GM10266 (cell line): Measurements from ENCODE around the gene PLA2G2E.

Experiments
- DNase-seq: peaks from one replicate; pipeline ENCODE4 v3.0.0; 2012; ENCODE audit errors: extremely low spot score
- TF ChIP-seq, protein P1 (sequence below): IDR thresholded peaks from 2 replicates; pipeline ENCODE4 v1.5.1; 2012; ENCODE audit warnings: mild to moderate bottlenecking, low read depth; ENCODE audit not compliant: control insufficient read depth, insufficient read depth; ENCODE audit errors: missing control alignments

Gene PLA2G2E

DNA sequence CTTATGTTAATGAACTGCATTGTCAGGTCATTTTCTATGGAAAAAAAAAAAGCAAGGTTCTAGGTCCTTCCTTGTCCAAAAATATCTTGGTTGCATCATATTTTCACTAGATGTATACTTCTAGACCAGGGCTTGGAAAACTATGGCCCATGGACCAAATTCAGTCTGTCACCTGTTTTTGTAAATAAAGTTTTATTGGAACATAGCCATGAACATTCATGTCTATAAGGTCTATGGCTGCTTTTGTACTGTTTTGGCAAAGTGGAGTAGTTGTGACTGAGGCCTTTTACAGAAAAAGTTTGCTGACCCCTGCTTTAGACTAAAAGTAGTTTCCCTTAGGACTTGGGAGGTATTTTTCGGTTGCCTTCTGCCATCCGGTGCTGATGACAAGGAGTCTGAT lies 19.2 kb upstream of the PLA2G2E start:
- no peak for DNase-seq

DNA sequence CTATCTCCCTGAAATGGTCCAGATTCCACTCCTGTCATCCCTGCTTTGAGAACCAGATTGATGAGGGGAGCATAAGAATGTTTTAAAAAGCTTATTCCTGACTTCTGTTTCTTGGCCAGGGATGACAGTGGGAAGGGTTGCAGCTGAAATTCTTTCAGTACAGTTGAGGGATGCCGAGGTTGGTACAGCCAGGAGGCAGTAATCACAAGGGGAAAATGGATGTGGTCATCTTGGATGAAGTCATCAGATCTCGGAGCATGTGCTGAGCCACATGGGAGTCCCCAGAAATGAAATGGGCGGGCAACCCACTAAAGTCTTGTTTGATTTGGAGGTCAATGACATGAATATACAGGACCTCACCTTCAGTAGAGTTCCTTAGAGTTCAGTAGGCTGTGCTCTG lies 18.7 kb upstream of the PLA2G2E start:
- no peak for DNase-seq
- TF ChIP-seq, protein P1, sequence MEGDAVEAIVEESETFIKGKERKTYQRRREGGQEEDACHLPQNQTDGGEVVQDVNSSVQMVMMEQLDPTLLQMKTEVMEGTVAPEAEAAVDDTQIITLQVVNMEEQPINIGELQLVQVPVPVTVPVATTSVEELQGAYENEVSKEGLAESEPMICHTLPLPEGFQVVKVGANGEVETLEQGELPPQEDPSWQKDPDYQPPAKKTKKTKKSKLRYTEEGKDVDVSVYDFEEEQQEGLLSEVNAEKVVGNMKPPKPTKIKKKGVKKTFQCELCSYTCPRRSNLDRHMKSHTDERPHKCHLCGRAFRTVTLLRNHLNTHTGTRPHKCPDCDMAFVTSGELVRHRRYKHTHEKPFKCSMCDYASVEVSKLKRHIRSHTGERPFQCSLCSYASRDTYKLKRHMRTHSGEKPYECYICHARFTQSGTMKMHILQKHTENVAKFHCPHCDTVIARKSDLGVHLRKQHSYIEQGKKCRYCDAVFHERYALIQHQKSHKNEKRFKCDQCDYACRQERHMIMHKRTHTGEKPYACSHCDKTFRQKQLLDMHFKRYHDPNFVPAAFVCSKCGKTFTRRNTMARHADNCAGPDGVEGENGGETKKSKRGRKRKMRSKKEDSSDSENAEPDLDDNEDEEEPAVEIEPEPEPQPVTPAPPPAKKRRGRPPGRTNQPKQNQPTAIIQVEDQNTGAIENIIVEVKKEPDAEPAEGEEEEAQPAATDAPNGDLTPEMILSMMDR: no peak

More for the DNA sequence above, 19.2 kb upstream of the PLA2G2E start:
- TF ChIP-seq, protein P1: no peak

DNA sequence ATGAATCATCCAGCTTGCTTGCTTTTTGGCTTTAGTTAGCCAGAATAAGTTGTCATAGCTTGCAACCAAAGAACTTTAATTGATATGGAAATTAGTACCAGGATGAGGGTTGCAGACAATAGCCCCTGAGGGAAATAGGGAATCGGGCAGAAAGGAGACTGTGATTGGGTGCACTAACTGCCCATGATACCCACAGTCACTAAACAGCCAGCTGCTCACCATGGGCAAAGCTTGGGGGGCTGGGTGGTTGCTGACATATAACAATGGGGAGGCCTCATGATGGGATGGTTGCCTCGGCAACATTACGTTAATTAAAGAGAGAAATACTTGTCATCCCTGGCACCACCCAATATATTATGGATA lies 17.8 kb upstream of the PLA2G2E start:
- no peak for DNase-seq
- TF ChIP-seq, protein P1: no peak

DNA sequence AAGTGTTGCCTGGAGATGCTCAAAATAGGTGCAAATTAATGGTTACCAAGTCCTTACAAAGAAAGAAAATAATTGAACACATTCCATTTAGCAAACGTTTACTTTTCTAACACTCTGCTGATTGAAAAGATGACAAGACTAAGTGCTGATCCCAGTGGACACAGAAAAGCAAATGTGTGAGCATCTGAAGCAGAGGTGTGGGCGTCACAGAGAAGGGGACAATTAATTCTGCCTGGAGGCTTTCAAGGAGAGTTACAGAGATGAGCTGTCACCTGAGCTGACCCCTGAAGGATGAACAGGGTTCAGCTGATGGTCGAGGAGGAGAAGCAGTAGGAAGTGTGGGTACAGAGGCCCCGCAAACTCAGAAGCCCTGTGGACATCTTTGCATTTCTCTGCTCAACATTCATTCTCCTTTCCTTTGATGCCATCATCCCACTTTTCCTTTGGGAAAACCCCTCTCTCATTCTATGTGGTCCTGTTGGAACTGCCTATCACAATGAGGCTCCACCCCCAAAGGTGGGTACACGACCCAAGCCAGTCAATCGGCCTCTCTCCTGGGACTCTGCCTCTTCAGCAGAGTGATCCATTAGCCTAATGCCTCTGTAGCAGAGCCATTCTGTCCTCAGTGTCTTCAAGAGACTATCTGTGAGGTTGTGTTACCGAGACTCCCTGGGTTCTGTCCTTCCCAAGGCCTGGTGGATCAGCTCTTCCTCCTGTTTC lies 17.2 kb upstream of the PLA2G2E start:
- no peak for DNase-seq
- TF ChIP-seq, protein P1: no peak

DNA sequence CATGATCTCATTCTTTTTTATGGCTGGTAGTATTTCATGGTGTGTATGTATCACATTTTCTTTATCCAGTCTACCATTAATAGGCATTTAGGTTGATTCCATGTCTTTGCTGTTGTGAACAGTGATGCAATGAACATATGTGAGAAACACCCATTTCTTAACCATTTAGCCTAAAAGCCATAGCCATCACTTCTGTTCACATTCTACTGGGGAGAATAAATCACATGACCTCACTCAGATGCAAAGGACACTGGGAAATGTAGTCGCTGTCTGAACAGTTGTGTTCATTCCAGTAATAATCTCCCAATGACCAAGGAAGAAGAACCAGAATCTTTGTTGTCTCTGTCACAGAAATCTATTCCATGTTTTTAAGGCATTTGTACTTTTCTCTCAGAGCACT lies 15.1 kb upstream of the PLA2G2E start:
- DNase-seq: no peak
- TF ChIP-seq, protein P1: no peak

DNA sequence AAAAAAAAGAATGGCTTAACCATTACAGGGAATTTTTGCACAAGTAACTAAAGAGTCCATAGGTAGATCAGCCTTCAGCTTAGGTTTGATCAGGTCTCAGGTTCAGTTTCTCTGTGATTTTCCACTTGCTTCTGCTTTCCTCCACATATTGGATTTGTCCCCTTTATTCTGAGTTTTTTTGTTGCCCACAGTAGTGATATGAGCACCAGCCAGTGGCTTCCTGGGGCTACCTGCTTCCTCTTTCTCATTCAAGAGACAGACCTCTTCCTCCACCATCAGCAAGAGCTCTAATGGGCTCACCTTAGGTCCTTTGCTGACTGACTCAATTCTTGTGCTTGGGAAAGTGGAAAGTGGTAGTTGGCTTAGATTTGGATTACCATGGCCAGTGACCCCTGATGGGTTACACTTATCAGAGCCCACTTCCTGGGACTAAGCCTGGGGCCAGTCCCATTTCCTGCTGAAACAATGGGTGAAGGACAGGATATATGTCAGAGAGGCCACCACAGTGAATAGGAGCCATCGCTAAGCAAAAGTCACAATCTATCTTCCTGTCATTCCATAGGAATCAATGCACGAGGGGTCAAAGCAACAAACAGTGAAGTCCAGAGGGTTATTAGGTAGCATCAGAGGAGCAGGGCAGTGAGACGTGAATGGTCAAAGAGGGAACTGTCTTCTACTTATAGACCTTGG lies 12.8 kb upstream of the PLA2G2E start:
- TF ChIP-seq, protein P1: no peak
- DNase-seq: no peak

DNA sequence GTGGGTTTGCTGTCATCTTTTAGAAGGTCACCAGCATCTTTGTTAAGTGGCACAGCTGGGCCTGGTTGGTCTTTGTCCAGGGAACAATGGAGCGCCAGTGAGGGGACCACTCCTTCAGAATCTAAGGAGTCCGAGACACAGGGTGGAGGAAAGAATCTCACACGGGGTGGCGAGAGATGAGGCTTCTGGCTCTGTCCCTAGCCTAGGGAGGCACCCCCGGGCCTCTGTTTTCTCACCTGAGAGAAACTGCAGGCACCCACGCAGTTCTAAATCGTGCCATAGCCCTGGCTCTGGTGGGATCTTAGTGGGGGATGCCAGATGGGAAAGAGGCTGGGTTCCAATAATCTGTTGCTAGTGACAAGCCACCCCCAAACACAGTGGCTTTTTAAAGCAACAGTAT lies 10.9 kb upstream of the PLA2G2E start:
- DNase-seq: no peak
- TF ChIP-seq, protein P1: no peak
